Measurements from ENCODE around the gene CARD9. TPM values are rescaled to one million over a fixed set of nuclear protein-coding genes. Genes with fewer than 3 reads are reported as not detected.

Gene CARD9
- total and polyA plus RNA-seq, 2 of the 8 experiments (the other 6 are each of a cell fraction or from before 2014, with no cell fraction given): 0.15 to 1.1 TPM

- Histone ChIP-seq H3K36me3 (ENCODE audit: control insufficient read depth in 2 of 4, insufficient read depth in 4 of 4, low read length in 3 of 4) (no peaks in the 10 kb centered on the region), H3K9me3 (ENCODE audit: insufficient read depth in 2 of 2, low read depth in 1 of 2, low read length in 1 of 2) (no peaks in the 10 kb centered on the region), H3K4me3 (ENCODE audit: extremely low read depth in 1 of 4, insufficient read depth in 2 of 4, low read depth in 3 of 4, low read length in 4 of 4) (no peak overlapping the region), H3K56ac (replicated peaks; ENCODE audit: insufficient read length, low read depth, low read length) (no peak overlapping the region), H2BK20ac (ENCODE audit: low read length) (no peak overlapping the region), H4K8ac (ENCODE audit: extremely low read depth, insufficient read depth, low read length) (no peak overlapping the region), H2BK15ac (ENCODE audit: low read length) (no peak overlapping the region), H3K79me2 (ENCODE audit: control insufficient read depth in 1 of 2, insufficient read depth in 2 of 2, low read length in 2 of 2) (no peaks in the 10 kb centered on the region), H3K23me2 (ENCODE audit: low read depth, low read length) (peaks cover 1% of the 10 kb centered on the region; the same call in 1 of the 2 replicates), H4K20me1 (replicated peaks in 1 of 2; ENCODE audit: control insufficient read depth in 1 of 2, insufficient read depth in 2 of 2, low read length in 2 of 2) (no peaks in the 10 kb centered on the region), H3K4ac (replicated peaks; ENCODE audit: insufficient read length, low read depth, low read length) (no peak overlapping the region), H3K27me3 (replicated peaks in 1 of 4; ENCODE audit: control insufficient read depth in 3 of 4, extremely low read depth in 1 of 4, insufficient read depth in 3 of 4, low read length in 3 of 4) (no peaks in the 10 kb centered on the region), H2BK12ac (ENCODE audit: low read depth, low read length) (peak overlapping the region; percentile 46; the same call in 1 of the 2 replicates), H2AFZ (ENCODE audit: low read length) (no peak overlapping the region), H2AK5ac (ENCODE audit: low read depth, low read length) (no peak overlapping the region), H3K79me1 (ENCODE audit: low read depth, low read length) (no peaks in the 10 kb centered on the region), H4K5ac (ENCODE audit: insufficient read length, low read depth, low read length) (no peak overlapping the region), H2BK120ac (replicated peaks; ENCODE audit: low read depth, low read length) (no peak overlapping the region), H3K14ac (ENCODE audit: insufficient read length) (no peak overlapping the region), H3K4me2 (ENCODE audit: insufficient read depth in 1 of 2, low read depth in 2 of 2, low read length in 2 of 2) (no peak overlapping the region), H3K27ac (ENCODE audit: low read depth, low read length) (no peak overlapping the region), H3K9ac (replicated peaks in 1 of 4; ENCODE audit: extremely low read depth in 1 of 4, low read depth in 3 of 4, low read length in 3 of 4) (no peak overlapping the region), H3K23ac (ENCODE audit: insufficient read length) (no peak overlapping the region), H3K4me1 (replicated peaks in 1 of 4; ENCODE audit: control insufficient read depth in 3 of 4, insufficient read depth in 4 of 4, low read length in 3 of 4) (peaks cover 0 to 13% (median 12%) of the 10 kb centered on the region in 4 experiments; a peak in 5 of 7 replicates), H2BK5ac (ENCODE audit: low read depth, low read length) (no peak overlapping the region), H3K18ac (ENCODE audit: extremely low read depth, low read length) (no peak overlapping the region), H4K91ac (replicated peaks; ENCODE audit: insufficient read length, low read length) (peak overlapping the region; percentile 22)
- 93% methylated on average over 21 of the region's 23 CpGs; no CpG with 5 or more reads in 1 of the 2 experiments for WGBS, 2 experiments (ENCODE audit: extremely low coverage in 1 of 2, insufficient coverage in 1 of 2, insufficient read length in 1 of 2, insufficient replicate concordance in 2 of 2, low coverage in 1 of 2, low lambda C conversion rate in 2 of 2, missing lambda C conversion rate in 1 of 2)
- ChIA-PET POLR2A (ENCODE audit: partially characterized antibody) (interaction anchor here (1.0 to 1.5 kb wide), 5 partner anchors 10 to 66 kb away, joined by 3 to 6 read pairs (median 4); no protein-coding TSS in a partner anchor), CTCF (ENCODE audit: partially characterized antibody) (interaction anchor here (1.0 to 2.9 kb wide), 14 partner anchors 9 to 349 kb away, joined by 3 to 46 read pairs (median 5); partner anchors contain the start of gene DNLZ)
- no peak for FAIRE-seq
- DNase-seq (ENCODE audit: low read depth in 1 of 2, low spot score in 2 of 2): no peak
- TF ChIP-seq POU5F1 (IDR thresholded peaks at IDR 0.05; ENCODE audit: low read depth, low read length): no peak
- TF ChIP-seq CTBP2 (IDR thresholded peaks at IDR 0.05; ENCODE audit: borderline replicate concordance, insufficient read depth, insufficient read length, low read length): no peak
- TF ChIP-seq, protein P1, sequence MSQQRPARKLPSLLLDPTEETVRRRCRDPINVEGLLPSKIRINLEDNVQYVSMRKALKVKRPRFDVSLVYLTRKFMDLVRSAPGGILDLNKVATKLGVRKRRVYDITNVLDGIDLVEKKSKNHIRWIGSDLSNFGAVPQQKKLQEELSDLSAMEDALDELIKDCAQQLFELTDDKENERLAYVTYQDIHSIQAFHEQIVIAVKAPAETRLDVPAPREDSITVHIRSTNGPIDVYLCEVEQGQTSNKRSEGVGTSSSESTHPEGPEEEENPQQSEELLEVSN (IDR thresholded peaks at IDR 0.05): no peak
- no peak for TF ChIP-seq SP1 (IDR thresholded peaks at IDR 0.05; ENCODE audit: low read depth, low read length)
- no peak for TF ChIP-seq CHD2 (IDR thresholded peaks at IDR 0.05; ENCODE audit: low read length)
- no peak for TF ChIP-seq SIX5 (IDR thresholded peaks at IDR 0.05; ENCODE audit: low read depth, low read length)
- TF ChIP-seq BRCA1 (IDR thresholded peaks at IDR 0.05; ENCODE audit: low read depth, low read length): no peak
- TF ChIP-seq, protein P2, sequence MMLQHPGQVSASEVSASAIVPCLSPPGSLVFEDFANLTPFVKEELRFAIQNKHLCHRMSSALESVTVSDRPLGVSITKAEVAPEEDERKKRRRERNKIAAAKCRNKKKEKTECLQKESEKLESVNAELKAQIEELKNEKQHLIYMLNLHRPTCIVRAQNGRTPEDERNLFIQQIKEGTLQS (IDR thresholded peaks at IDR 0.05; ENCODE audit: insufficient read depth, low read depth, low read length): no peak
- no peak for TF ChIP-seq RFX5 (IDR thresholded peaks at IDR 0.05; ENCODE audit: borderline replicate concordance, low read depth, low read length)
- no peak for TF ChIP-seq TAF1 (IDR thresholded peaks at IDR 0.05; ENCODE audit: low read depth, low read length)
- TF ChIP-seq KDM5A (IDR thresholded peaks at IDR 0.05; ENCODE audit: low read length): no peak
- no peak for TF ChIP-seq SAP30 (IDR thresholded peaks at IDR 0.05; ENCODE audit: insufficient read depth, insufficient replicate concordance, low read length)
- TF ChIP-seq NRF1 (IDR thresholded peaks at IDR 0.05; ENCODE audit: low read depth, low read length): no peak
Observed at GRCh38 chr9:136322756-136323330, 50.6 kb downstream of the CARD9 start.
